HG02938 (cell line): ENCODE results near the gene ADK.

Experiments used
- ATAC-seq: cut with Tn5 transposase; IDR thresholded peaks from one replicate; pipeline ENCODE4 v1.9.1; 2021; ENCODE audit warnings: mild to moderate bottlenecking, moderate library complexity; ENCODE audit not compliant: unreplicated experiment

Gene ADK

GRCh38 chr10:74586088-74586585 is 435.1 kb downstream of the ADK start:
- no peak for ATAC-seq

- no peak for ATAC-seq
These were observed 436.3 kb downstream of the ADK start for GRCh38 chr10:74587109-74587854.

- peak; percentile 62 for ATAC-seq
These were observed 438.2 kb downstream of the ADK start for GRCh38 chr10:74589226-74589673.

- no peak for ATAC-seq
These were observed 438.8 kb downstream of the ADK start for GRCh38 chr10:74589851-74590250.

GRCh38 chr10:74593470-74593869 is 442.4 kb downstream of the ADK start:
- ATAC-seq, result no peak

- ATAC-seq, result no peak
These were observed 445.7 kb downstream of the ADK start for GRCh38 chr10:74596713-74597112.

GRCh38 chr10:74598891-74599566 is 448.0 kb downstream of the ADK start:
- no peak for ATAC-seq

GRCh38 chr10:74599672-74600071 is 448.7 kb downstream of the ADK start:
- no peak for ATAC-seq

- ATAC-seq, result no peak
These were observed 449.1 kb downstream of the ADK start for GRCh38 chr10:74600170-74600569.

GRCh38 chr10:74602576-74602975 is 451.6 kb downstream of the ADK start:
- no peak for ATAC-seq

GRCh38 chr10:74610299-74610698 is 459.3 kb downstream of the ADK start:
- ATAC-seq, result no peak

- ATAC-seq, result no peak
These were observed 461.2 kb downstream of the ADK start for GRCh38 chr10:74612195-74612594.

- no peak for ATAC-seq
These were observed 469.6 kb downstream of the ADK start for GRCh38 chr10:74620626-74621025.

GRCh38 chr10:74623786-74624185 is 472.8 kb downstream of the ADK start:
- ATAC-seq, result no peak

GRCh38 chr10:74624501-74624900 is 473.5 kb downstream of the ADK start:
- ATAC-seq, result peak; percentile 54

- no peak for ATAC-seq
These were observed 477.1 kb downstream of the ADK start for GRCh38 chr10:74628136-74628535.

GRCh38 chr10:74634995-74635536 is 484.0 kb downstream of the ADK start:
- ATAC-seq, result no peak

- ATAC-seq, result no peak
These were observed 484.6 kb downstream of the ADK start for GRCh38 chr10:74635655-74636054.

- ATAC-seq, result no peak
These were observed 486.7 kb downstream of the ADK start for GRCh38 chr10:74637685-74638084.

- no peak for ATAC-seq
These were observed 489.3 kb downstream of the ADK start for GRCh38 chr10:74640134-74640921.

- ATAC-seq, result no peak
These were observed 490.6 kb downstream of the ADK start for GRCh38 chr10:74641659-74642058.
